Endodermal cell (in vitro differentiated cells): ENCODE results near the gene AGK. TPM values are rescaled to one million over a fixed set of nuclear protein-coding genes. Genes with fewer than 3 reads are reported as not detected.

Source experiments
- DNase-seq: peaks from one replicate; pipeline ENCODE4 v3.0.0-alpha.2; 2017
- H3K27ac ChIP-seq: 2 replicates; pipeline ENCODE4 v1.5.1; 2013; ENCODE audit warnings: mild to moderate bottlenecking, low read depth, low read length, moderate library complexity
- H3K27me3 ChIP-seq: 2 replicates; pipeline ENCODE4 v1.6.1; 2013; ENCODE audit warnings: mild to moderate bottlenecking, low read length, moderate library complexity; ENCODE audit not compliant: insufficient read depth, control insufficient read depth, poor library complexity, severe bottlenecking
- H3K36me3 ChIP-seq: 2 replicates; pipeline ENCODE4 v1.7.0; 2013; ENCODE audit warnings: mild to moderate bottlenecking, low read length, moderate library complexity; ENCODE audit not compliant: control insufficient read depth, insufficient read depth
- H3K4me1 ChIP-seq: one replicate; pipeline ENCODE4 v1.7.0; 2013; ENCODE audit warnings: low read length; ENCODE audit not compliant: control insufficient read depth, insufficient read depth
- H3K4me3 ChIP-seq: 2 replicates; pipeline ENCODE4 v1.5.1; 2013; ENCODE audit warnings: mild to moderate bottlenecking, low read length, moderate library complexity
- H3K9ac ChIP-seq: 2 replicates; pipeline ENCODE4 v1.6.1; 2013; ENCODE audit warnings: mild to moderate bottlenecking, low read length, moderate library complexity; ENCODE audit not compliant: poor library complexity, severe bottlenecking; ENCODE audit errors: extremely low read depth
- H3K9me3 ChIP-seq: 2 replicates; pipeline ENCODE4 v1.6.1; 2013; ENCODE audit warnings: mild to moderate bottlenecking, low read length, moderate library complexity; ENCODE audit not compliant: control insufficient read depth
- H3K27ac Mint-ChIP-seq: 2 replicates; pipeline ENCODE4 v1.8.0; 2020; ENCODE audit warnings: mixed read lengths
- H3K27me3 Mint-ChIP-seq: 2 replicates; pipeline ENCODE4 v1.8.0; 2021; ENCODE audit warnings: mild to moderate bottlenecking, mixed read lengths; ENCODE audit not compliant: insufficient read depth
- H3K36me3 Mint-ChIP-seq: 2 replicates; pipeline ENCODE4 v1.8.0; 2020; ENCODE audit warnings: low read depth, mixed read lengths
- H3K4me1 Mint-ChIP-seq: 2 replicates; pipeline ENCODE4 v1.8.0; 2020; ENCODE audit warnings: mixed read lengths
- H3K4me3 Mint-ChIP-seq: 2 replicates; pipeline ENCODE4 v1.8.0; 2020; ENCODE audit warnings: mild to moderate bottlenecking, moderate library complexity, mixed read lengths
- H3K9me3 Mint-ChIP-seq: 2 replicates; pipeline ENCODE4 v1.8.0; 2020; ENCODE audit warnings: mild to moderate bottlenecking, mixed read lengths
- WGBS, 2 experiments: methylation state at CpG; one replicate each; pipeline versions ENCODE4 v1.1.5 to v1.1.7; 2013; ENCODE audit warnings: missing lambda C conversion rate in 2 of 2, mixed read lengths in 1 of 2; ENCODE audit not compliant: insufficient coverage in 1 of 2, insufficient read length in 1 of 2; 5-methylcytosine and 5-hydroxymethylcytosine counted together
- total RNA-seq, 2 donors: library from RNA; stranded (reverse); fragmentation: NEBNext Ultra II Directional in 1 of 2; extraction: Animal tissue kit (Norgen Biotek cat#: 25700) in 1 of 2; gene quantifications; 2 replicates in 1 of 2; 3 replicates in 1 of 2; pipeline ENCODE4 v1.2.1, GENCODE V29; 2021
- TF ChIP-seq, protein P1 (sequence below): fragments of 200-600 bp; sonication (generic); conservative IDR thresholded peaks from 2 replicates; pipeline ENCODE4 v1.5.0; 2021; ENCODE audit warnings: antibody characterized with exemption, mild to moderate bottlenecking

The AGK gene
- total RNA-seq, 2 donors from 2014 or later, result 30.2 to 41.7 TPM

DNA sequence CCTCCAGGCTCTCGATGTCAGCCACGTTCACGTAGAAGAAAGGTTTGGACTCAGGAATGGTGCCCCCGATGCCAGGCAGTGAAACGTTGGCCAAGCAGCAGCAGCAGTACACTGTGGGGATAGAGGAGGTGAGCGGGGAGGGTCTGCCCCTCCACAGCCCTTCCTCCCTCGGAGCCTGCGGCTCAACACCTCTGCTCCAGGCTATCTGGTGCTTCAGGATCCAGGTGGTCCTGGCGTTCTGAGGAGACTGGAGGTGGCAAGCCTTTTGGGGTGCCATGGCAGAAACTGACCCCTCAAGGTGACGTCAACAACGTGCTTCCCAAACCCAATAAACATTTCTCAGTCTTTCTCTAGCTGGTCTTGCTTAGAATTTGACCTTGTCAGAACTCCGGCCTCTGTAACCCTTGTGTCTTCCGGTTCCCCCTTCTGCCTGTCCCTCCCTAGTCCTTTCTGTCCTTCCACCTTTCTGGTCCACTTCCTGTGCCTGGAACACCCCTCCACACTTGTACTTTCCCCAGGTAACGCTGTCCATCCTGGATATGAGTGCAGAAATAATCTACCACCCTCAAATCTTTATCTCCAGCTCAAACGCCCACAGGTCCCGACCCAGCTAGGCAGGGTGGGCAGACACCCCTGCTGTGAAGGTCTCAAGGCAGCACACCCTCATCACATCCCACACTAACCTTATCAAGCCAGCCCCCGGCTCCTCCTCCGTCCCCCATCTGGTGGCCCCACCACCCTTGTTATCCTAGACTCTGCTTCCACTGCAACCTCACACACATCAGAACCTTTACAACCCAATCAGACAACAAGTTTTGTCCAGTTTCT, 114.2 kb downstream of the AGK start:
- Histone ChIP-seq H3K9ac (no peak overlapping the region), H3K36me3 (peaks cover 5% of the 10 kb centered on the region), H3K4me3 (no peak overlapping the region), H3K27me3 (no peaks in the 10 kb centered on the region), H3K9me3 (no peaks in the 10 kb centered on the region), H3K4me1 (no peaks in the 10 kb centered on the region), H3K27ac (no peak overlapping the region)
- WGBS, 2 experiments, result 94 to 98% methylated on average over 14 to 18 of the region's 18 CpGs
- no peak overlapping the region for H3K4me3 Mint-ChIP-seq
- no peak for DNase-seq
- H3K27ac Mint-ChIP-seq, result no peak overlapping the region
- TF ChIP-seq, protein P1, sequence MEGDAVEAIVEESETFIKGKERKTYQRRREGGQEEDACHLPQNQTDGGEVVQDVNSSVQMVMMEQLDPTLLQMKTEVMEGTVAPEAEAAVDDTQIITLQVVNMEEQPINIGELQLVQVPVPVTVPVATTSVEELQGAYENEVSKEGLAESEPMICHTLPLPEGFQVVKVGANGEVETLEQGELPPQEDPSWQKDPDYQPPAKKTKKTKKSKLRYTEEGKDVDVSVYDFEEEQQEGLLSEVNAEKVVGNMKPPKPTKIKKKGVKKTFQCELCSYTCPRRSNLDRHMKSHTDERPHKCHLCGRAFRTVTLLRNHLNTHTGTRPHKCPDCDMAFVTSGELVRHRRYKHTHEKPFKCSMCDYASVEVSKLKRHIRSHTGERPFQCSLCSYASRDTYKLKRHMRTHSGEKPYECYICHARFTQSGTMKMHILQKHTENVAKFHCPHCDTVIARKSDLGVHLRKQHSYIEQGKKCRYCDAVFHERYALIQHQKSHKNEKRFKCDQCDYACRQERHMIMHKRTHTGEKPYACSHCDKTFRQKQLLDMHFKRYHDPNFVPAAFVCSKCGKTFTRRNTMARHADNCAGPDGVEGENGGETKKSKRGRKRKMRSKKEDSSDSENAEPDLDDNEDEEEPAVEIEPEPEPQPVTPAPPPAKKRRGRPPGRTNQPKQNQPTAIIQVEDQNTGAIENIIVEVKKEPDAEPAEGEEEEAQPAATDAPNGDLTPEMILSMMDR, result no peak
- no peaks in the 10 kb centered on the region for H3K9me3 Mint-ChIP-seq
- peaks cover 39% of the 10 kb centered on the region for H3K36me3 Mint-ChIP-seq
- H3K4me1 Mint-ChIP-seq, result no peaks in the 10 kb centered on the region
- no peaks in the 10 kb centered on the region for H3K27me3 Mint-ChIP-seq

- Histone ChIP-seq H3K4me3 (no peak overlapping the region), H3K27me3 (no peaks in the 10 kb centered on the region), H3K36me3 (peaks cover 10% of the 10 kb centered on the region), H3K4me1 (no peaks in the 10 kb centered on the region), H3K27ac (no peak overlapping the region), H3K9me3 (no peaks in the 10 kb centered on the region), H3K9ac (no peak overlapping the region)
- H3K4me3 Mint-ChIP-seq, result no peak overlapping the region
- peaks cover 39% of the 10 kb centered on the region for H3K36me3 Mint-ChIP-seq
- no peaks in the 10 kb centered on the region for H3K27me3 Mint-ChIP-seq
- DNase-seq, result no peak
- 94 to 96% methylated on average over 3 to 4 of the region's 4 CpGs for WGBS, 2 experiments
- TF ChIP-seq, protein P1, result no peak
- no peaks in the 10 kb centered on the region for H3K4me1 Mint-ChIP-seq
- H3K27ac Mint-ChIP-seq, result no peak overlapping the region
- H3K9me3 Mint-ChIP-seq, result no peaks in the 10 kb centered on the region
These were observed 114.9 kb downstream of the AGK start for GRCh38 chr7:141666071-141666470.

- H3K27me3 ChIP-seq, result no peaks in the 10 kb centered on the region
- H3K36me3 ChIP-seq, result peaks cover 14% of the 10 kb centered on the region
- no peak overlapping the region for H3K4me3 ChIP-seq
- no peaks in the 10 kb centered on the region for H3K4me1 ChIP-seq
- no peak overlapping the region for H3K27ac ChIP-seq
- H3K9me3 ChIP-seq, result peaks cover 8% of the 10 kb centered on the region
- Mint-ChIP-seq H3K9me3 (no peaks in the 10 kb centered on the region), H3K4me3 (no peak overlapping the region), H3K27ac (no peak overlapping the region), H3K27me3 (no peaks in the 10 kb centered on the region), H3K36me3 (peaks cover 45% of the 10 kb centered on the region), H3K4me1 (no peaks in the 10 kb centered on the region)
- TF ChIP-seq, protein P1, result no peak
- 83 to 90% methylated on average over 2 of the region's 2 CpGs for WGBS, 2 experiments
- no peak for DNase-seq
- no peak overlapping the region for H3K9ac ChIP-seq
These were observed 117.6 kb downstream of the AGK start for GRCh38 chr7:141668853-141669252.
